ENCODE results near the gene EFCAB6.

DNA sequence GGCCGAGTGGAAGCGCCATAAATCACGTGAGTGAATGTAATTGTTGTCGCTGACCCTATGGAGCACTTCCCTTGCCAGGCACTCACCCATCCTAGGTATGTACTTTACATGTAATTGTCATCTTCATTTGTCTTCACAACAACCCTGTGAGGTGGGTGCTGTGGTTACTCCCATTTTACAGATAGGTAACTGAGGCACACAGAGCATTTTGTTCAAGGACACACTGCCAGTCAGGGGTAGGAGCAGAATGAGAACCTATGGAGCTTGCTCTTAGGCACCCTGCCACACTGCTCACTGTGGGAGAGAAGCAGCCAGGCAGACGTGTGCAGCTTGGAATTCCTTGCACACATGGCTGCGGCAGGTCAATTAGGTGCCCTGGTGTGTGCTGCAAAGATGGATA, 785 bp upstream of the EFCAB6 start:
- TF ChIP-seq, protein P1, sequence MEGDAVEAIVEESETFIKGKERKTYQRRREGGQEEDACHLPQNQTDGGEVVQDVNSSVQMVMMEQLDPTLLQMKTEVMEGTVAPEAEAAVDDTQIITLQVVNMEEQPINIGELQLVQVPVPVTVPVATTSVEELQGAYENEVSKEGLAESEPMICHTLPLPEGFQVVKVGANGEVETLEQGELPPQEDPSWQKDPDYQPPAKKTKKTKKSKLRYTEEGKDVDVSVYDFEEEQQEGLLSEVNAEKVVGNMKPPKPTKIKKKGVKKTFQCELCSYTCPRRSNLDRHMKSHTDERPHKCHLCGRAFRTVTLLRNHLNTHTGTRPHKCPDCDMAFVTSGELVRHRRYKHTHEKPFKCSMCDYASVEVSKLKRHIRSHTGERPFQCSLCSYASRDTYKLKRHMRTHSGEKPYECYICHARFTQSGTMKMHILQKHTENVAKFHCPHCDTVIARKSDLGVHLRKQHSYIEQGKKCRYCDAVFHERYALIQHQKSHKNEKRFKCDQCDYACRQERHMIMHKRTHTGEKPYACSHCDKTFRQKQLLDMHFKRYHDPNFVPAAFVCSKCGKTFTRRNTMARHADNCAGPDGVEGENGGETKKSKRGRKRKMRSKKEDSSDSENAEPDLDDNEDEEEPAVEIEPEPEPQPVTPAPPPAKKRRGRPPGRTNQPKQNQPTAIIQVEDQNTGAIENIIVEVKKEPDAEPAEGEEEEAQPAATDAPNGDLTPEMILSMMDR (IDR thresholded peaks at IDR 0.05; ENCODE audit: borderline replicate concordance, extremely low read depth, low read length, poor library complexity, severe bottlenecking) = no peak
- no peak for TF ChIP-seq EZH2 (IDR thresholded peaks at IDR 0.05; ENCODE audit: borderline replicate concordance, low read depth, low read length, severe bottlenecking)
